ENCODE data around the gene ZFAND2B.
"Not testable (repeated sequence)": the region's sequence is repeated elsewhere in the genome, so short reads cannot be mapped to it uniquely, and the experiment has no call there.

The ZFAND2B gene

DNA sequence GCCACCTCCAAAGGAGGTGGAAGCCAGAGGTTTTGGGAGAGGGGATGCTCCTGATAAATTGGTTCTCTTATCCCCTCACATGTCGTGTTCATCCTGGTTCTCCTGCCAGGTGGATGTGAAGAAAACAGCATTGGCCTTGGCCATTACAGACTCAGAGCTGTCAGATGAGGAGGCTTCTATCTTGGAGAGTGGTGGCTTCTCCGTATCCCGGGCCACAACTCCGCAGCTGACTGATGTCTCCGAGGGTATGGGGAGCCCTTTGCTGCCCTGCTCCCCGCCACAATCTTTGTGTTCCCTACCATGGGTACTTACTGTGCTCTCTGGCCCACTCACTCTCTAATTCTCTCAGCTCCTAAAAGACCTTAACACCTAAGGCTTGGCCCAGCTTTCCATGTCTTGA is 25.1 kb upstream of the ZFAND2B start:
- Mint-ChIP-seq H3K36me3 (ENCODE audit: low read depth) (peaks cover 38% of the 10 kb centered on the region), H3K9me3 (no peaks in the 10 kb centered on the region), H3K4me1 (ENCODE audit: low read depth) (peaks cover 50% of the 10 kb centered on the region), H3K27me3 (ENCODE audit: low read depth) (no peaks in the 10 kb centered on the region), H3K27ac (peak overlapping the region; percentile 49), H3K4me3 (peak overlapping the region; percentile 28)

DNA sequence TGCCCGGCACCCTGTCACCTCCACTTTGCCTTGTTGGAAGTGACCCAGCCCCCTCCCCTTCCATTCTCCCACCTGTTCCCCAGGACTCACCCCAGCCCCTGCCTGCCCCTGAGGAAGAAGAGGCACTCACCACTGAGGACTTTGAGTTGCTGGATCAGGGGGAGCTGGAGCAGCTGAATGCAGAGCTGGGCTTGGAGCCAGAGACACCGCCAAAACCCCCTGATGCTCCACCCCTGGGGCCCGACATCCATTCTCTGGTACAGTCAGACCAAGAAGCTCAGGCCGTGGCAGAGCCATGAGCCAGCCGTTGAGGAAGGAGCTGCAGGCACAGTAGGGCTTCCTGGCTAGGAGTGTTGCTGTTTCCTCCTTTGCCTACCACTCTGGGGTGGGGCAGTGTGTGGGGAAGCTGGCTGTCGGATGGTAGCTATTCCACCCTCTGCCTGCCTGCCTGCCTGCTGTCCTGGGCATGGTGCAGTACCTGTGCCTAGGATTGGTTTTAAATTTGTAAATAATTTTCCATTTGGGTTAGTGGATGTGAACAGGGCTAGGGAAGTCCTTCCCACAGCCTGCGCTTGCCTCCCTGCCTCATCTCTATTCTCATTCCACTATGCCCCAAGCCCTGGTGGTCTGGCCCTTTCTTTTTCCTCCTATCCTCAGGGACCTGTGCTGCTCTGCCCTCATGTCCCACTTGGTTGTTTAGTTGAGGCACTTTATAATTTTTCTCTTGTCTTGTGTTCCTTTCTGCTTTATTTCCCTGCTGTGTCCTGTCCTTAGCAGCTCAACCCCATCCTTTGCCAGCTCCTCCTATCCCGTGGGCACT is 24.0 kb upstream of the ZFAND2B start:
- peaks cover 48% of the 10 kb centered on the region for H3K4me1 Mint-ChIP-seq (ENCODE audit: low read depth)
- H3K27me3 Mint-ChIP-seq (ENCODE audit: low read depth) = no peaks in the 10 kb centered on the region
- H3K4me3 Mint-ChIP-seq = no peak overlapping the region
- H3K36me3 Mint-ChIP-seq (ENCODE audit: low read depth) = peaks cover 42% of the 10 kb centered on the region
- H3K27ac Mint-ChIP-seq = no peak overlapping the region
- no peaks in the 10 kb centered on the region for H3K9me3 Mint-ChIP-seq

DNA sequence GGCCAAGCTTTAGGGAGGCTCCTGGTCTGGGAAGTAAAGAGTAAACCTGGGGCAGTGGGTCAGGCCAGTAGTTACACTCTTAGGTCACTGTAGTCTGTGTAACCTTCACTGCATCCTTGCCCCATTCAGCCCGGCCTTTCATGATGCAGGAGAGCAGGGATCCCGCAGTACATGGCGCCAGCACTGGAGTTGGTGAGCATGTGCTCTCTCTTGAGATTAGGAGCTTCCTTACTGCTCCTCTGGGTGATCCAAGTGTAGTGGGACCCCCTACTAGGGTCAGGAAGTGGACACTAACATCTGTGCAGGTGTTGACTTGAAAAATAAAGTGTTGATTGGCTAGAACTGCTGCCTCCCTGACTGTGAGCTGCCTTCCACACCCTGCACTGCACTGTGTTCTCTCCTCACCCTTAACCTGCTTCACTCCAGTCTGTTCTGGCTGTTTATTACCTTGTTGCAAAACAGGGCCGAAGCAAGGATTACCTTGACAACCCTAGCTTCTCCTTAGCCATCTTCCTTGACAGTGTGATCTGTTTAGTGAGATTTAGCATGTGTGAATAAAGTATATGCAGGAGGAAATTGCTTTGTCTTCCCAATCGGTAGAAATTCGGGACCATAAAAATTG is 23.3 kb upstream of the ZFAND2B start:
- no peaks in the 10 kb centered on the region for H3K27me3 Mint-ChIP-seq (ENCODE audit: low read depth)
- H3K27ac Mint-ChIP-seq = no peak overlapping the region
- H3K4me1 Mint-ChIP-seq (ENCODE audit: low read depth) = peaks cover 47% of the 10 kb centered on the region
- peaks cover 42% of the 10 kb centered on the region for H3K36me3 Mint-ChIP-seq (ENCODE audit: low read depth)
- H3K4me3 Mint-ChIP-seq = no peak overlapping the region
- no peaks in the 10 kb centered on the region for H3K9me3 Mint-ChIP-seq

DNA sequence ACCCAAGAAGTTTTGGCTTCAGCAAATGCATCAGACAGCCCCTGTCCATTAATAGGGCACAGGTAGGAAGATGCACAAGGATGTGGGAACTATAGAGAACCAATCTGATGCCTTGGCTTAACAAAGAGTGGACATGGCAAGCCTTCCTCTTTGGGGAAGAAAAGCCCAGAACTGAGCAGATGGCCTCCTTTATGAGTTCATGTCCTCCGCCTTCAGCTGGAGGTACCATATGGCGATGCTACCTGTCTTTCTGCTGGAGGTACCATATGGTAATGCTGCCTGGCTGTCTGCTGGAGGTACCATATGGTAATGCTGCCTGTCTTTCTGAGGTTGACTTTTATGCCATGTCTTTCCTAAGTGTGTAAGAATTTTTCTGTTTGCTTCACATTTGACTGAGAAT is 22.5 kb upstream of the ZFAND2B start:
- Mint-ChIP-seq H3K36me3 (ENCODE audit: low read depth) (peaks cover 42% of the 10 kb centered on the region), H3K27ac (peak overlapping the region; percentile 59), H3K27me3 (ENCODE audit: low read depth) (no peaks in the 10 kb centered on the region), H3K4me3 (no peak overlapping the region), H3K4me1 (ENCODE audit: low read depth) (peaks cover 41% of the 10 kb centered on the region), H3K9me3 (no peaks in the 10 kb centered on the region)

DNA sequence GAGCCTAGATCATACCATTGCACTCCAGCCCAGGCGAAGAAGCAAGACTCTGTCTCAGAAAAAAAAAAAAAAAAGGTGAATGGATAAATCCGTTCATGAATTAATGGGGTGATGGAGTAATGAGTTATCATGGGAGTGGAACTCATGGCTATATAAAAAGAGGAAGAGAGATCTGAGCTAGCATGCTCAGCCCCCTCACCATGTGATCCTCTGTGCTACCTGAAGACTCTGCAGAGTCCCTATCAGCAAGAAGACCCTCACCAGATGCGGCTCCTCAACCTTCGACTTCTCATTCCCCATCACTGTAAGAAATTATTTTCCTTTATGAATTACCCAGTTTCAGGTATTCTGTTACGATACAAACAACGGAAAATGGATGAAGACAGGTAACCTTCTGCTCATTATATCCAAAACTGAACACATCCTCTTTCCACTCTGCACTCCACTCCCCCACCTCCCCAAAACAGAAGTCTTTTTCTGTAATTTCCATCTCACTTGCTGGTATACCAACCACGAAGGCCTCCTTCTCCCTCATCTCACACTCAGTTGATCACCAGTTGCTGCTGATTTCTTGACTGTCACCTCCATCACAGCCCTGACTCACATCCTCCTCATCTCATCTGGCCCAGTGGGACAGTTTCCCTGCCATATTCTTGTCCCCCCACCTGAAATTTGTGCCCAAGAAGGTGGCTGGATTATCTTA is 19.7 kb upstream of the ZFAND2B start:
- Mint-ChIP-seq H3K9me3 (no peaks in the 10 kb centered on the region), H3K36me3 (ENCODE audit: low read depth) (peaks cover 27% of the 10 kb centered on the region), H3K4me1 (ENCODE audit: low read depth) (peaks cover 17% of the 10 kb centered on the region), H3K27me3 (ENCODE audit: low read depth) (no peaks in the 10 kb centered on the region), H3K4me3 (no peak overlapping the region), H3K27ac (peak overlapping the region; percentile 41)

DNA sequence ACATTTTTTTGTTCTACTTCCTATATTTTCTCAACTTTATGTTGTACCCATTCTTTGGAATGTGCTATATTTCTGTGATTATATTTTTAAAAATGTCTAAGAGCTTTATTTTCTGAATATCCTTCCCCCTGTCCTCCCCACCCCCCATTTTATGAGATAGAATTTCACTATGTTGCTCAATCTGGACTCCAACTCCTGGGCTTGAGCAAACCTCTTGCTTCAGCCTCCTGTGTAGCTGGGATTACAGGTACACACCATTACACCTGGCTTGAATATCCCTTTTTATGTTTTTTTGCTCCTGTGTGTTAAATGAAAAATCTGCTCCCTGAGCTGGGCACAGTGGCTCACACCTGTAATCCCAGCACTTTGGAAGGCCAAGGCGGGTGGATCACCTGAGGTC is 9.2 kb upstream of the ZFAND2B start:
- H3K4me1 Mint-ChIP-seq (ENCODE audit: low read depth) = peaks cover 4% of the 10 kb centered on the region
- no peak overlapping the region for H3K4me3 Mint-ChIP-seq
- no peaks in the 10 kb centered on the region for H3K9me3 Mint-ChIP-seq
- no peak overlapping the region for H3K27ac Mint-ChIP-seq
- H3K27me3 Mint-ChIP-seq (ENCODE audit: low read depth) = peaks cover 5% of the 10 kb centered on the region
- no peaks in the 10 kb centered on the region for H3K36me3 Mint-ChIP-seq (ENCODE audit: low read depth)

DNA sequence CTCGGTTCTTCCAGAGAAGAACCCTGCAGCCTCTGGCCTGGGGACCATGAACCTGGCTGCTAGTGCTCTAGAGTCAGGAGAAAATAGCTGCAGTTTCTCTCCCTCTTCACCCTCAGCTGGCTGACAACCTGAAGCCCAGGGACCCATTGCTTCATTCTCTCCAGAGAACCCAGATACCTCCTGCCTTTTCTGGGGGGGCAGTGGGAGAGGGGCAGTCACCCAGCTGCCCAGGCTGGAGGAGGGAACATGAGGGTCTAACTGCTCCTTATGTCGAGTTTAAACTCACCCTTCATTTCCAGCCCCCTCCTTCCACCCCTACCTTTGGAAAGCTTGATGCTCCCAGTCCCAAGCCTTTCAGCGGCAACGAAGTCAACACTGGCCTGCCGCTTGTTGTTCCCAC is 7.6 kb upstream of the ZFAND2B start:
- Mint-ChIP-seq H3K27me3 (ENCODE audit: low read depth) (peaks cover 5% of the 10 kb centered on the region), H3K9me3 (no peaks in the 10 kb centered on the region), H3K27ac (no peak overlapping the region), H3K4me3 (no peak overlapping the region), H3K36me3 (ENCODE audit: low read depth) (no peaks in the 10 kb centered on the region), H3K4me1 (ENCODE audit: low read depth) (peaks cover 4% of the 10 kb centered on the region)

DNA sequence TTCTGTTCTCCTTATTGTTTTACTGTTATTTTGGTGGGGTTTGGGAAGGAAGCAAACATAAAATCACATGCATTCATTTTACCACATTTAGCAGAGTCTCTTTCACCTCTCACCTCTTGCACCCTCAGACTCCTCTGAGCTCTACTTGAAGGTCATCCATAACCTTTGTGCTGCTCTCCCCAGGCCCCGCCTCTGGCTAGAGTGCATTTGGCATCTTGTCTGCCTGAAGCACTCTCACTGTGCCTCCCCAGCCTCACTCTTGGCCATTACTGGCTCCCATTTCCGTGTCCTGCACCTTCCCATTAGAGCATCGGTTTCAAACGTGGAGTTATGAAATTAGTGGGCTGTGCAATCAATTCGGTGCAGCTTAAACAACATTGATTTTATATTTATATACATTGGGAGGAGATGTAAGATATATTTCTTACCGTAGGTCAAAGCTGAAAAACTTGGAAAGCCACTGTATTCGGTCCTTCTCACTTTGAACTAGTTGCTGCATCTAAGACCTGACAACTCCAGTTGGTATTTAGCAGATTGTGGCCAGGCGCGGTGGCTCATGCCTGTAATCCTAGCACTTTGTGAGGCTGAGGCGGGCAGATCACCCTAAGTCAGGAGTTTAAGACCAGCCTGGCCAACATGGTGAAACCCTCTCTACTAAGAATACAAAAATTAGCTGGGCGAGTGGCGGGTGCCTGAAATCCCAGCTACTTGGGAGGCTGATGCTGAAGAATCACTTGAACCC is 6.9 kb upstream of the ZFAND2B start:
- peaks cover 5% of the 10 kb centered on the region for H3K27me3 Mint-ChIP-seq (ENCODE audit: low read depth)
- H3K4me1 Mint-ChIP-seq (ENCODE audit: low read depth) = peaks cover 4% of the 10 kb centered on the region
- H3K27ac Mint-ChIP-seq = no peak overlapping the region
- H3K36me3 Mint-ChIP-seq (ENCODE audit: low read depth) = no peaks in the 10 kb centered on the region
- peaks cover 4% of the 10 kb centered on the region for H3K9me3 Mint-ChIP-seq
- no peak overlapping the region for H3K4me3 Mint-ChIP-seq

DNA sequence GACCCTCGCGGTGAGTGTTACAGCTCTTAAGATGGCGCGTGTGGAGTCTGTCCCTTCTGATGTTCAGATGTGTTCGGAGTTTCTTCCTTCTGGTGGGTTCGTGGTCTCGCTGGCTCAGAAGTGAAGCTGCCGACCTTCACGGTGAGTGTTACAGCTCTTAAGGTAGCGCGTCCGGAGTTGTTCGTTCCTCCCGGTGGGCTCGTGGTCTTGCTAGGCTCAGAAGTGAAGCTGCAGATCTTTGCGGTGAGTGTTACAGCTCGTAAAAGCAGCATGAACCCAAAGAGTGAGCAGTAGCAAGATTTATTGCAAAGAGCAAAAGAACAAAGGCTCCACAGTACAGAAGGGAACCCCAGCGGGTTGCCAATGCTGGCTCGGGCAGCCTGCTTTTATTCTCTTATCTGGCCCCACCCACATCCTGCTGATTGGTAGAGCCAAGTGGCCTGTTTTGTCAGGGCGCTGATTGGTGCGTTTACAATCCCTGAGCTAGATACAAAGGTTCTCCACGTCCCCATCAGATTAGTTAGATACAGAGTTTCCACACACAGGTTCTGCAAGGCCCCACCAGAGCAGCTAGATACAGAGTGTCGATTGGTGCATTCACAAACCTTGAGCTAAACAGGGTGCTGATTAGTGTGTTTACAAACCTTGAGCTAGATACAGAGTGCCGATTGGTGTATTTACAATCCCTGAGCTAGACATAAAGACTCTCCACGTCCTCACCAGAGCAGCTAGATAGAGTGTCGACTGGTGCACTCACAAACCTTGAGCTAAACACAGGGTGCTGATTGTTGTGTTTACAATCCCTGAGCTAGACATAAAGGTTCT is 5.9 kb upstream of the ZFAND2B start:
- H3K4me3 Mint-ChIP-seq = peak overlapping the region; percentile 70
- H3K27ac Mint-ChIP-seq = peak overlapping the region; percentile 53
- not testable (repeated sequence) for H3K9me3 Mint-ChIP-seq; H3K4me1 Mint-ChIP-seq (ENCODE audit: low read depth); H3K36me3 Mint-ChIP-seq (ENCODE audit: low read depth); H3K27me3 Mint-ChIP-seq (ENCODE audit: low read depth)

DNA sequence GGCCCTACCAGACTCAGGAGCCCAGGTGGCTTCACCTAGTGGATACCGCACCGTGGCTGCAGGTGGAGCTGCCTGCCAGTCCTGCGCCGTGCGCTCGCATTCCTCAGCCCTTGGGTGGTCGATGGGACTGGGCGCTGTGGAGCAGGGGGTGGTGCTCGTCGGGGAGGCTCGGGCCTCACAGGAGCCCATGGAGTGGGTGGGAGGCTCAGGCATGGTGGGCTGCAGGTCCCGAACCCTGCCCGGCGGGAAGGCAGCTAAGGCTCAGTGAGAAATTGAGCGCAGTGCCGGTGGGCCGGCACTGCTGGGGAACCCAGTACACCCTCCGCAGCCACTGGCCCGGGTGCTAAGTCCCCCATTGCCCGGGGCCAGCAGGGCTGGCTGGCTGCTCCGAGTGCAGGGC is 5.3 kb upstream of the ZFAND2B start:
- not testable (repeated sequence) for H3K27me3 Mint-ChIP-seq (ENCODE audit: low read depth); H3K9me3 Mint-ChIP-seq; H3K4me3 Mint-ChIP-seq; H3K36me3 Mint-ChIP-seq (ENCODE audit: low read depth); H3K4me1 Mint-ChIP-seq (ENCODE audit: low read depth); H3K27ac Mint-ChIP-seq

DNA sequence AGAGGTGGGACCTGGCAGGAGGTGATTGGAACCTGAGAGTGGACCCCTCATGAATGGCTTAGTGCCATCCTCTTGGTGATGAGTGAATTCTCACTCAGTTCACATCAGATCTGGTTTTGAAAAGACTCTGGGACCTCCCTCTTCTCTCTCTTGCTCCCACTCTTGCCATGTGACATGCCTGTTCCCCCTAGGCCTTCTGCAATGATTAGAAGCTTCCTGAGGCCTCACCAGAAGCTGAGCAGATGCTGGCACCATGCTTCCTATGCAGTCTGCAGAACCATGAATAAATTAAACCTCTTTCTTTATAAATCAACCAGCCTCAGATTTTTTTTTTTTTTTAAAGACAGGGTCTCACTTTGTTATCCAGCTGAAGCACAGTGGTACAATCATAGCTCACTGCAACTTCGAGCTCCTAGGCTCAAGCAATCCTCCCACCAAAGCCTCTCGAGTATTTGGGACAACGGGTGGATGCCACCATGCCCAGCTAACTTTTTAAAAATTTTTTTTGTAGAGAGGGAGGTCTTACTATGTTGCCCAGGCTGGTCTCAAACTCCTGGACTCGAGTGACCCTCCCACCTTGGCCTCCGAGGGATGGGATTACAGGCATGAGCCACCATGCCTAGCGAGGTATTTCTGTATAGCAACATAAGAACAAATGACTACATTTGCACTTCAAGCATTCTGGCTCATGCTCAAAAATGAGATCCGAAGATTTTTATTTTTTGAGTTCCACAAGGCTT is 2.0 kb upstream of the ZFAND2B start:
- no peaks in the 10 kb centered on the region for H3K27me3 Mint-ChIP-seq (ENCODE audit: low read depth)
- H3K4me3 Mint-ChIP-seq = no peak overlapping the region
- H3K27ac Mint-ChIP-seq = no peak overlapping the region
- peaks cover 4% of the 10 kb centered on the region for H3K9me3 Mint-ChIP-seq
- H3K4me1 Mint-ChIP-seq (ENCODE audit: low read depth) = peaks cover 25% of the 10 kb centered on the region
- peaks cover 11% of the 10 kb centered on the region for H3K36me3 Mint-ChIP-seq (ENCODE audit: low read depth)

DNA sequence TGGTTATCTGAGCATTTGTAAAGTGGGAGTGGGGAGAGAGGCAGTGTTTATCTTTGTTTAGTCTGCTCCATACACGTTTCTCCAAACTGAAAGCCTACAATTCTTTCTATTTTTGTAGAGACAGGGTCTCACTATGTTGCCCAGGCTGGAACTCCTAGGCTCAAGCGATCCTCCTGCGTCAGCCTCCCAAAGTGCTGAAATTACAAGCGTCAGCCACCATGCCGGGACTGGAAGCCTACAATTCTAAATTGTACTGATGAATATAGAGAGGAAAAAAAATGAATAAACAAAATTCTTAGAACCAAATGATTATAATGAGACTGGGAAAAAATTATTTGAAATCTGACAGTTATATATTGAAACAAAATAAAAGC is 1.4 kb upstream of the ZFAND2B start:
- Mint-ChIP-seq H3K4me1 (ENCODE audit: low read depth) (peaks cover 30% of the 10 kb centered on the region), H3K27me3 (ENCODE audit: low read depth) (no peaks in the 10 kb centered on the region), H3K9me3 (peaks cover 4% of the 10 kb centered on the region), H3K4me3 (no peak overlapping the region), H3K36me3 (ENCODE audit: low read depth) (peaks cover 15% of the 10 kb centered on the region), H3K27ac (no peak overlapping the region)

DNA sequence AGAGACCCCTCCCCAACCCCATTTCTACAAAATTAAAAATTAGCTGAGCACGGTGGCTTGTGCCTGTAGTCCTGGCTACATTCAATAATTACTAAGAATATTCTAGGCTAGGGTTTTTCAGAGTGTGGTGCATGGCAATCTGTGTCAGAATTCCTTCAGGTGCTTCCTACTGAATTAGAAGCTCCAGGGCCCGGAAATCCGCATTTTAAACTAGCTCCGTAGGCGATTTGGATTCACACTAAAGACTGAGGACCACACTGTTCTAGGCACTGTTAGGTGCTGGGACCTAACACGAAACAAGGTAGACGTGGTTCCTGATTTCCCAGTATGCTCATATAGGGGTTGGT is 628 bp upstream of the ZFAND2B start:
- Mint-ChIP-seq H3K27ac (peak overlapping the region; percentile 94), H3K27me3 (ENCODE audit: low read depth) (no peaks in the 10 kb centered on the region), H3K4me3 (peak overlapping the region; percentile 86), H3K4me1 (ENCODE audit: low read depth) (peaks cover 32% of the 10 kb centered on the region), H3K9me3 (peaks cover 4% of the 10 kb centered on the region), H3K36me3 (ENCODE audit: low read depth) (peaks cover 15% of the 10 kb centered on the region)

All from T-helper 1 cell treated with Interleukin-12 subunit alpha and Interleukin-12 subunit beta and Interleukin-4 antibody, amounts not matched to agents 30 μg/mL and 1 μg/mL, for 36 hours (primary cell).